K562 (cell line): ENCODE measurements around the gene TOP3A.

Experiments
- MYC ChIP-seq, 2 experiments: fragments of 250-450 bp in 1 of 2; sonication (Bioruptor Pico) in 1 of 2; IDR thresholded peaks; 2 replicates each; pipeline versions ENCODE4 v1.5.1 to v1.6.1; 2012 to 2021; ENCODE audit warnings: low read depth in 2 of 2, borderline replicate concordance in 1 of 2, improper control_type of control experiment in 1 of 2, low read length in 1 of 2, mild to moderate bottlenecking in 1 of 2, moderate library complexity in 1 of 2
- NUFIP1 ChIP-seq: fragments of 450-650 bp; IDR thresholded peaks from 2 replicates; pipeline ENCODE4 v1.6.1; 2018; ENCODE audit not compliant: partially characterized antibody
- POLR2B ChIP-seq: fragments of 450-650 bp; IDR thresholded peaks from 2 replicates; pipeline ENCODE4 v1.6.1; 2018; ENCODE audit warnings: low read depth; ENCODE audit not compliant: partially characterized antibody
- RCOR1 ChIP-seq, 2 experiments: IDR thresholded peaks; 2 replicates each; pipeline ENCODE4 v1.6.1; 2012; ENCODE audit warnings: low read depth in 2 of 2, low read length in 2 of 2, borderline replicate concordance in 1 of 2, improper control_type of control experiment in 1 of 2
- SMARCE1 ChIP-seq: fragments of 450-650 bp; IDR thresholded peaks from 2 replicates; pipeline ENCODE4 v1.7.1; 2016; ENCODE audit warnings: mild to moderate bottlenecking
- SP1 ChIP-seq: sonication (generic); formaldehyde crosslinking; IDR thresholded peaks from 2 replicates; pipeline ENCODE4 v1.8.1; 2022; ENCODE audit warnings: mild to moderate bottlenecking, missing genetic modification reagents
- SREBF2 ChIP-seq: sonication (generic); formaldehyde crosslinking; IDR thresholded peaks from 2 replicates; pipeline ENCODE4 v1.4.0; 2020; ENCODE audit warnings: mild to moderate bottlenecking, missing genetic modification reagents
- STAT6 ChIP-seq: sonication (generic); formaldehyde crosslinking; IDR thresholded peaks from 2 replicates; pipeline ENCODE4 v1.8.1; 2023; ENCODE audit warnings: mild to moderate bottlenecking, missing genetic modification reagents
- TARDBP ChIP-seq: fragments of 450-650 bp; IDR thresholded peaks from 2 replicates; pipeline ENCODE4 v1.6.1; 2016
- ZNF780A ChIP-seq: fragments of 250-450 bp; sonication (Bioruptor Pico); IDR thresholded peaks from 2 replicates; pipeline ENCODE4 v1.5.0; 2021; ENCODE audit warnings: mild to moderate bottlenecking
- TF ChIP-seq, protein P1 (sequence below), 3 experiments: IDR thresholded peaks in 2 of 3; conservative IDR thresholded peaks in 1 of 3; 2 replicates each; pipeline ENCODE4 v1.5.1; 2011 to 2012; ENCODE audit warnings: low read length in 3 of 3, mild to moderate bottlenecking in 3 of 3, control low read depth in 2 of 3, improper control_type of control experiment in 1 of 3, inconsistent platforms in 1 of 3, low read depth in 1 of 3, mixed read lengths in 1 of 3, moderate library complexity in 1 of 3; ENCODE audit not compliant: insufficient read depth in 2 of 3
- TF ChIP-seq, protein P2 (sequence below): fragments of 250-450 bp; sonication (Bioruptor Pico); IDR thresholded peaks from 2 replicates; pipeline ENCODE4 v1.8.0; 2021; ENCODE audit warnings: moderate library complexity, mild to moderate bottlenecking, inconsistent platforms
- TF ChIP-seq, protein P3 (sequence below), 2 experiments: fragments of 450-650 bp in 1 of 2; sonication (generic) in 1 of 2; formaldehyde crosslinking; conservative IDR thresholded peaks; 2 replicates each; pipeline versions ENCODE4 v1.4.0 to v1.8.1; 2020 to 2022; ENCODE audit warnings: mild to moderate bottlenecking in 1 of 2, missing genetic modification reagents in 1 of 2
- TF ChIP-seq, protein P4 (sequence below): sonication (generic); formaldehyde crosslinking; IDR thresholded peaks from 2 replicates; pipeline ENCODE4 v1.8.1; 2023; ENCODE audit warnings: mild to moderate bottlenecking, missing genetic modification reagents, moderate library complexity

- no peak for TF ChIP-seq SREBF2 (CRISPR knock-in tag)
- no peak for TF ChIP-seq MYC (IDR thresholded peaks at IDR 0.05; ENCODE audit: low read depth, low read length)
- TF ChIP-seq MYC (CRISPR knock-in tag; IDR thresholded peaks at IDR 0.05; ENCODE audit: borderline replicate concordance, low read depth) = no peak
- TF ChIP-seq, protein P1, sequence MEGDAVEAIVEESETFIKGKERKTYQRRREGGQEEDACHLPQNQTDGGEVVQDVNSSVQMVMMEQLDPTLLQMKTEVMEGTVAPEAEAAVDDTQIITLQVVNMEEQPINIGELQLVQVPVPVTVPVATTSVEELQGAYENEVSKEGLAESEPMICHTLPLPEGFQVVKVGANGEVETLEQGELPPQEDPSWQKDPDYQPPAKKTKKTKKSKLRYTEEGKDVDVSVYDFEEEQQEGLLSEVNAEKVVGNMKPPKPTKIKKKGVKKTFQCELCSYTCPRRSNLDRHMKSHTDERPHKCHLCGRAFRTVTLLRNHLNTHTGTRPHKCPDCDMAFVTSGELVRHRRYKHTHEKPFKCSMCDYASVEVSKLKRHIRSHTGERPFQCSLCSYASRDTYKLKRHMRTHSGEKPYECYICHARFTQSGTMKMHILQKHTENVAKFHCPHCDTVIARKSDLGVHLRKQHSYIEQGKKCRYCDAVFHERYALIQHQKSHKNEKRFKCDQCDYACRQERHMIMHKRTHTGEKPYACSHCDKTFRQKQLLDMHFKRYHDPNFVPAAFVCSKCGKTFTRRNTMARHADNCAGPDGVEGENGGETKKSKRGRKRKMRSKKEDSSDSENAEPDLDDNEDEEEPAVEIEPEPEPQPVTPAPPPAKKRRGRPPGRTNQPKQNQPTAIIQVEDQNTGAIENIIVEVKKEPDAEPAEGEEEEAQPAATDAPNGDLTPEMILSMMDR (IDR thresholded peaks at IDR 0.05 in 2 of 3, conservative IDR thresholded peaks at IDR 0.05 in 1 of 3; ENCODE audit: insufficient read depth in 2 of 3, low read depth in 1 of 3, low read length in 3 of 3) = no peak
- TF ChIP-seq, protein P2, sequence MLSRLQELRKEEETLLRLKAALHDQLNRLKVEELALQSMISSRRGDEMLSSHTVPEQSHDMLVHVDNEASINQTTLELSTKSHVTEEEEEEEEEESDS (CRISPR knock-in tag) = no peak
- no peak for TF ChIP-seq NUFIP1
- TF ChIP-seq, protein P3, sequence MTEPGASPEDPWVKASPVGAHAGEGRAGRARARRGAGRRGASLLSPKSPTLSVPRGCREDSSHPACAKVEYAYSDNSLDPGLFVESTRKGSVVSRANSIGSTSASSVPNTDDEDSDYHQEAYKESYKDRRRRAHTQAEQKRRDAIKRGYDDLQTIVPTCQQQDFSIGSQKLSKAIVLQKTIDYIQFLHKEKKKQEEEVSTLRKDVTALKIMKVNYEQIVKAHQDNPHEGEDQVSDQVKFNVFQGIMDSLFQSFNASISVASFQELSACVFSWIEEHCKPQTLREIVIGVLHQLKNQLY (CRISPR knock-in tag; conservative IDR thresholded peaks at IDR 0.05) = no peak
- no peak for TF ChIP-seq POLR2B
- TF ChIP-seq TARDBP = no peak
- TF ChIP-seq SP1 (CRISPR knock-in tag) = no peak
- TF ChIP-seq, protein P4, sequence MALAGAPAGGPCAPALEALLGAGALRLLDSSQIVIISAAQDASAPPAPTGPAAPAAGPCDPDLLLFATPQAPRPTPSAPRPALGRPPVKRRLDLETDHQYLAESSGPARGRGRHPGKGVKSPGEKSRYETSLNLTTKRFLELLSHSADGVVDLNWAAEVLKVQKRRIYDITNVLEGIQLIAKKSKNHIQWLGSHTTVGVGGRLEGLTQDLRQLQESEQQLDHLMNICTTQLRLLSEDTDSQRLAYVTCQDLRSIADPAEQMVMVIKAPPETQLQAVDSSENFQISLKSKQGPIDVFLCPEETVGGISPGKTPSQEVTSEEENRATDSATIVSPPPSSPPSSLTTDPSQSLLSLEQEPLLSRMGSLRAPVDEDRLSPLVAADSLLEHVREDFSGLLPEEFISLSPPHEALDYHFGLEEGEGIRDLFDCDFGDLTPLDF (CRISPR knock-in tag) = no peak
- no peak for TF ChIP-seq SMARCE1
- TF ChIP-seq ZNF780A (CRISPR knock-in tag) = no peak
- TF ChIP-seq STAT6 (CRISPR knock-in tag) = no peak
- no peak for TF ChIP-seq RCOR1 (IDR thresholded peaks at IDR 0.05; ENCODE audit: borderline replicate concordance in 1 of 2, low read depth in 2 of 2, low read length in 2 of 2)
Observed at GRCh38 chr17:18228176-18228682, 86.6 kb downstream of the TOP3A start.
